Activated CD8-positive, alpha-beta memory T cell treated with anti-CD3 and anti-CD28 coated beads, Interleukin-2, amount 10 ng/mL, durations not matched to agents 7 days and 5 days (primary cell): Measurements from ENCODE around the gene REPS2. TPM values are rescaled to one million over a fixed set of nuclear protein-coding genes. Genes with fewer than 3 reads are reported as not detected.
A peak's percentile ranks its signal among the peaks of the same experiment; 100 is the strongest.

Source experiments
- ATAC-seq: fragments of 150-1000 bp; cut with Tn5 transposase; one replicate; pipeline ENCODE4 v1.10.0; 2021; ENCODE audit warnings: moderate library complexity
- CTCF ChIA-PET: fragments of 350-600 bp; sonication (Branson Sonifier 250); formaldehyde crosslinking; loops from one replicate; lab custom pipeline; 2021; ENCODE audit warnings: antibody characterized with exemption; lab: Charles Lee
- DNase-seq: peaks from one replicate; pipeline ENCODE4 v3.0.0-alpha.2; 2020
- H3K27ac Mint-ChIP-seq: one replicate; pipeline ENCODE4 v1.8.0; 2021; ENCODE audit warnings: mild to moderate bottlenecking, mixed read lengths
- H3K27me3 Mint-ChIP-seq: one replicate; pipeline ENCODE4 v1.8.0; 2021; ENCODE audit warnings: mixed read lengths
- H3K36me3 Mint-ChIP-seq: one replicate; pipeline ENCODE4 v1.8.0; 2021; ENCODE audit warnings: mild to moderate bottlenecking, mixed read lengths
- H3K4me1 Mint-ChIP-seq: one replicate; pipeline ENCODE4 v1.8.0; 2021; ENCODE audit warnings: mixed read lengths
- H3K4me3 Mint-ChIP-seq: one replicate; pipeline ENCODE4 v1.8.0; 2021; ENCODE audit warnings: mild to moderate bottlenecking, moderate library complexity, mixed read lengths
- H3K9me3 Mint-ChIP-seq: one replicate; pipeline ENCODE4 v1.8.0; 2022; ENCODE audit warnings: low read depth, mixed read lengths
- total RNA-seq, 2 experiments: library from RNA; stranded (reverse); gene quantifications; one replicate each; pipeline ENCODE4 v1.2.3, GENCODE V29; 2021

The REPS2 gene
- total RNA-seq = not detected

DNA sequence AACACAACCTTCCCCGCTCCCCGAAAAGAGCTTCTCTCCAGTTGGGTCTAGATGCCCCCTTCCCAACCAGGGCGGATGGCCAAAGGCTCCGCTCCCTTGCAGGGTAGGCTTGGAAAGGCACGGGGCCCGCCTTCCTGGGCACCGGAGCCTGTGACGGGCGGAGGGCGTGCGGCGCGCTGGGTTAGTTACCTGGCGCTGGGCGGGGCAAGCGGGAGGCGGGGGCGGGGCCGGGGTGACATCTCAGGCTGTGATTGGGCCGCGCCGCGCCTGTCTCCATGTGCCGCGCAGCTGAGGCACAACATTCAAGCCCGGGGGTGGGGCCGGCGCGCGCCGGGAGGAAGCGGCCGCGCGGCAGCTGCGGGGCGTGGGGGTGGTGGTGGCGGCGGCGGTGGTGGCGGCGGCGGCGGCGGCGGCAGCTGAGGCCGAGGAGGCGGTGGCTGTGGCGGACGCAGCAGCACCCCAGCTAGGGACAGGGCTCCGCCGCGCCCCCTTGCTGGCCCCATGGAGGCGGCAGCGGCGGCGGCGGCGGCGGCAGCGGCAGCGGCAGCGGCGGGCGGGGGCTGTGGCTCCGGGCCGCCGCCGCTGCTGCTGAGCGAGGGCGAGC is at the start of gene REPS2:
Gene REPS2, plus strand, starts transcription at position 298 of the 604 bp plus-strand sequence. Its CDS starts 204 bp downstream, at position 502.
- CTCF ChIA-PET = interaction anchor here (2.4 kb wide), 1 partner anchor 63 kb away, joined by 6 read pairs; no protein-coding TSS in a partner anchor
- ATAC-seq (peak; percentile 91), DNase-seq (peak; percentile 65)
- no peaks in the 10 kb centered on the region for H3K9me3 Mint-ChIP-seq
- H3K27ac Mint-ChIP-seq = no peak within 1 kb of the TSS
- peaks cover 3% of the 10 kb centered on the region for H3K4me1 Mint-ChIP-seq
- peaks cover 31% of the 10 kb centered on the region for H3K27me3 Mint-ChIP-seq
- no peaks in the 10 kb centered on the region for H3K36me3 Mint-ChIP-seq
- H3K4me3 Mint-ChIP-seq = peak within 1 kb of the TSS; percentile 62

DNA sequence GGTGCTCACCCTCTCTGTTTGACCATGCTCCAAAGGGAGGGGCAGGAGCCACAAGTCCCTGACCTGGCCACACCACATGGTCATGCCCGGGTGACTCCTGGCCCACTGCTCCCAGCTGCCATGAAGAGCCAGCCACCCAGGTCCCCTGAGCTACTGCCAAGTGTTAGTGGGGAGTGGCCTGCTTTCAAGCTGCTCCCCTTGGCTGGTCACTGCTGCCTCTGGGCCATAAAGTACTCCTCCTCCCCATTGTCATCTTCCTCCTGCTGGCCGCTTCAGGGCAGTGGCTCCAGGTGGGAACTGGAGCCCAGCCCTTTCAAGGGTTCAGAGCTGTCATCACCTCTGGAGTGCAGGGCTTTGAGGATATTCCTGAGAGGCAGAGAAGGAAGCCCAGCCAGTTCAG is 49.0 kb upstream of the REPS2 start:
- Mint-ChIP-seq H3K4me3 (no peak overlapping the region), H3K4me1 (peaks cover 8% of the 10 kb centered on the region), H3K27me3 (peaks cover 6% of the 10 kb centered on the region), H3K9me3 (no peaks in the 10 kb centered on the region), H3K36me3 (no peaks in the 10 kb centered on the region), H3K27ac (no peak overlapping the region)
- no peak for DNase-seq
- ATAC-seq = no peak
- CTCF ChIA-PET = interaction anchor here (0.6 to 1.2 kb wide), 3 partner anchors 14 to 114 kb away, joined by 3 to 4 read pairs (median 3); no protein-coding TSS in a partner anchor

DNA sequence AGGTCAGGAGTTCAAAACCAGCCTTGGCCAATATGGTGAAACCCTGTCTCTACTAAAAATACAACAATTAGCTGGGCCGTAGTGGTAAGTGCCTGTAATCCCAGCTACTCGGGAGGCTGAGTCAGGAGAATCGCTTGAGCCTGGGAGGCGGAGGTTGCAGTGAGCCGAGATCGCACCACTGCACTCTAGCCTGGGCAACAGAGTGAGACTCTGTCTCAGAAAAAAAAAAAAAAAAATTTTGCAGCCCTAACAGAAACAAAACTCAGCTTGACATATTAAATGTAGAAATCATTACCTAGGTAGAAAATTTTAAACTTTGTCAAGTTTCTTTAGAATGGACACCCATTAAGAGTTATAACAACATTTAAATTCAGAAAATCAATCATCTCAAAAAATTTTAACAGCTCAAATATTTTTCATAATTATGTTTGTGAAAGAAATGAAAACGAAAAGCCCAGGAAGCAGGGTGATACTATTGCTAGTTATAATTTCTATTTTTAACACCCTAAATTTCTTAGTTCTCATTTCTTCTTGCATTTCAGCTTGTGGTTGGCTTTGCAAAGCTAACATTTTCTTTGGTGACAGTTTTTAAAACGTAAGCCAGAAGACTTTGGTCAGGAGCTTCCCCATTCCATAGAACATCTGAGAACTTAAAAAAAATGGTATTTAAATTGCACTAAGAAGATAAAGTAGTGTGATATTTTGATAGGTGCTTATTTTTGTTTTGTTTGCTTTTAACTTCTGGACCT is 43.0 kb upstream of the REPS2 start:
- no peak overlapping the region for H3K4me3 Mint-ChIP-seq
- H3K9me3 Mint-ChIP-seq = no peaks in the 10 kb centered on the region
- DNase-seq (no peak), ATAC-seq (no peak)
- H3K27me3 Mint-ChIP-seq = peaks cover 11% of the 10 kb centered on the region
- H3K27ac Mint-ChIP-seq = no peak overlapping the region
- CTCF ChIA-PET = interaction anchor here (1.5 kb wide), 1 partner anchor 11 kb away, joined by 8 read pairs; no protein-coding TSS in a partner anchor
- H3K36me3 Mint-ChIP-seq = no peaks in the 10 kb centered on the region
- no peaks in the 10 kb centered on the region for H3K4me1 Mint-ChIP-seq

DNA sequence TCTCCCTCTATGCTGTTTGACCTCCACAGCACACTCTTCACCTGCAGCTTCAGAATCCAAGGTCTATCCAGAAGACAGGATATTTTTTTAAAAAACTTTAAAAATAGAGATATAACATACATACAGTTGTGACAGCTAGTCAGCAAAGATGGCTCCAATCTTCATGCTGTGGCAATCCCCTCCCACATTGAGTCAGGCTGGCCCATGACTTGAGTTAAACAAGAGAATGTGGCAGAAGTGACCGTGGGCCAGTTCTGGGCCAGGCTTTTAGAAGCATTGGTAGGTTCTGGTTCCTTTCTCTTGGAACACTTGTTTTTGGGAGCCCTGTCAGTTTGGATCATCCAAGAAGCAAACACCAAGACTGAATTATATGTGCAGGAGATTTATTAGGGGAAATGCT is 36.1 kb upstream of the REPS2 start:
- ATAC-seq (no peak), DNase-seq (no peak)
- H3K27me3 Mint-ChIP-seq = peaks cover 8% of the 10 kb centered on the region
- H3K27ac Mint-ChIP-seq = no peak overlapping the region
- no peak overlapping the region for H3K4me3 Mint-ChIP-seq
- H3K36me3 Mint-ChIP-seq = no peaks in the 10 kb centered on the region
- CTCF ChIA-PET = no interaction called here
- H3K4me1 Mint-ChIP-seq = no peaks in the 10 kb centered on the region
- no peaks in the 10 kb centered on the region for H3K9me3 Mint-ChIP-seq

DNA sequence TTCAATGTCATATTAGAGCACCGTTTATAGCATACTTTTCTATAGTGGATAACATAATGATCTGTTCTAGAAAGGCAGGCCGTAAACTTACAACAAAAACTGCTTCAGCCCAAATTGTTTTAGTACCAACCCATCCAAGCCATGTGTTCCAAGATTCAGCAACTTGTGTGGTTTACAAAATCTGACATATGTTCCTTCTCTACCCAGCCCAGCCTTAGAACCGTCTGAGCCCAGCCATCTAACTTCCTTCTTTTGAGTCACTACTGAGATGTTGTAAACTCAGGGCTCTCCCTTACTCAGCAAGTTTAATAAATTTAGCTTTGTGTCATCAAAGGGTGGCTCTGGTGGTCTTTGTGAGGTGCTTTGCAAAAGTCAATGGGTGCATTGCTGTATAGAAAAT is 32.4 kb upstream of the REPS2 start:
- Mint-ChIP-seq H3K4me3 (no peak overlapping the region), H3K27ac (no peak overlapping the region), H3K4me1 (no peaks in the 10 kb centered on the region), H3K27me3 (peaks cover 2% of the 10 kb centered on the region), H3K9me3 (no peaks in the 10 kb centered on the region), H3K36me3 (no peaks in the 10 kb centered on the region)
- CTCF ChIA-PET = no interaction called here
- no peak for ATAC-seq
- no peak for DNase-seq

DNA sequence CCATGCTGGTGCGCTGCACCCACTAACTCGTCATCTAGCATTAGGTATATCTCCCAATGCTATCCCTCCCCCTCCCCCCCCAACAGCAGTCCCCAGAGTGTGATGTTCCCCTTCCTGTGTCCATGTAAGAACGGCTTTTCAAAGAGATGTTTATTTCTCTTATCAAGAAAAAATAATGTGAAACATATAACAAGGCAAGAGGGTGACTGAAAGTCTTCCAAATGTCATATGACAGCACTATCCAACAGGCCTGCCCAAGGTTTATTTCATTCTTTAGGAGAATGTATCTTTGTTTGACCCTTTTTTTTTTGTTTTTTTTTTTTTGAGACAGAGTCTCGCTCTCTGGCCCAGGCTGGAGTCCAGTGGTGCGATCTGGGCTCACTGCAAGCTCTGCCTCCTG is 29.9 kb upstream of the REPS2 start:
- no peaks in the 10 kb centered on the region for H3K9me3 Mint-ChIP-seq
- no peaks in the 10 kb centered on the region for H3K4me1 Mint-ChIP-seq
- ATAC-seq = no peak
- CTCF ChIA-PET = no interaction called here
- no peak overlapping the region for H3K4me3 Mint-ChIP-seq
- no peaks in the 10 kb centered on the region for H3K36me3 Mint-ChIP-seq
- H3K27me3 Mint-ChIP-seq = peaks cover 2% of the 10 kb centered on the region
- DNase-seq = no peak
- H3K27ac Mint-ChIP-seq = no peak overlapping the region

- H3K27ac Mint-ChIP-seq = no peak overlapping the region
- H3K27me3 Mint-ChIP-seq = peaks cover 5% of the 10 kb centered on the region
- no peaks in the 10 kb centered on the region for H3K36me3 Mint-ChIP-seq
- no peaks in the 10 kb centered on the region for H3K9me3 Mint-ChIP-seq
- no peak overlapping the region for H3K4me3 Mint-ChIP-seq
- ATAC-seq (no peak), DNase-seq (no peak)
- CTCF ChIA-PET = no interaction called here
- H3K4me1 Mint-ChIP-seq = no peaks in the 10 kb centered on the region
These were observed 29.3 kb upstream of the REPS2 start for GRCh38 chrX:16917120-16917519.

DNA sequence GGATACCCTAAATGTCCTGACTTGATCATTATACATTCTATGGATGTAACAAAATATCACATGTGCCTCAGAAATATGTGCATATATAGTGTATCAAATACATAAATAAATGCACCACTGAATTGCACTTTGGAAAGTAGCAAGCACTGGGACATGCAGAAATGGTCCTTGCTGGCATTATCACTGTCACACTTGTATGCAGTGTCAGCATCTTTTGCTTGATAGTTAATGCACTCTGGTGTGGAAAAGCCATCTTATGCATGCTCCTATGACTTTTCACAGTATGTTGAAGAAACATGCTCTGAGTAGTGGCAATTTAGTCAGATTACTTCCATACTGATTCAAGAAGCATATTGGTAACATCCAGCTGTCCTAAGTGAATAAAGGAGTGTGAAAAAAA is 27.5 kb upstream of the REPS2 start:
- DNase-seq = no peak
- H3K27me3 Mint-ChIP-seq = peaks cover 4% of the 10 kb centered on the region
- no peaks in the 10 kb centered on the region for H3K9me3 Mint-ChIP-seq
- CTCF ChIA-PET = no interaction called here
- H3K4me1 Mint-ChIP-seq = no peaks in the 10 kb centered on the region
- H3K36me3 Mint-ChIP-seq = no peaks in the 10 kb centered on the region
- H3K27ac Mint-ChIP-seq = no peak overlapping the region
- no peak for ATAC-seq
- H3K4me3 Mint-ChIP-seq = no peak overlapping the region

DNA sequence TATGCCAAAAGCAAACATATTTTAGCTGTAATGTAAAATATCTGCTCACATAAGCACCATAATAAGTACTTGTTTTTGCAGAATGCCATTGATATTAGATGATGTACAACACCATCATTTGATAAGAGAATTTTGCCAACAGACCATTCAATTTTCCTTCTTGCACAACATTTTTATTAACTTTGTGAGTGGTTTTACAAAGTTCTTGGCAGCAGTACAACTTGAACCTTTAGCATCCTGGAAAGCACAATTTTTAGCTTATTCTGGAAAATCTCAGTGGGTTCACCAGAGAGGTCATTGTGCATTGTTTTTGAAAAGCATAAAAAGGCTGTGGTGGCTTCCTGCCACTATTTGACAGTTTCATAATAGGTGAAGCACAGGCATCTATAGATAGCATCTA is 26.4 kb upstream of the REPS2 start:
- Mint-ChIP-seq H3K4me3 (no peak overlapping the region), H3K9me3 (no peaks in the 10 kb centered on the region), H3K27ac (no peak overlapping the region), H3K4me1 (no peaks in the 10 kb centered on the region), H3K36me3 (no peaks in the 10 kb centered on the region), H3K27me3 (peaks cover 4% of the 10 kb centered on the region)
- CTCF ChIA-PET = no interaction called here
- ATAC-seq = no peak
- no peak for DNase-seq

GRCh38 chrX:16923157-16923556 is 23.3 kb upstream of the REPS2 start:
- Mint-ChIP-seq H3K27me3 (peaks cover 4% of the 10 kb centered on the region), H3K9me3 (no peaks in the 10 kb centered on the region), H3K4me3 (no peak overlapping the region), H3K4me1 (no peaks in the 10 kb centered on the region), H3K36me3 (no peaks in the 10 kb centered on the region), H3K27ac (no peak overlapping the region)
- ATAC-seq (no peak), DNase-seq (no peak)
- CTCF ChIA-PET = no interaction called here

DNA sequence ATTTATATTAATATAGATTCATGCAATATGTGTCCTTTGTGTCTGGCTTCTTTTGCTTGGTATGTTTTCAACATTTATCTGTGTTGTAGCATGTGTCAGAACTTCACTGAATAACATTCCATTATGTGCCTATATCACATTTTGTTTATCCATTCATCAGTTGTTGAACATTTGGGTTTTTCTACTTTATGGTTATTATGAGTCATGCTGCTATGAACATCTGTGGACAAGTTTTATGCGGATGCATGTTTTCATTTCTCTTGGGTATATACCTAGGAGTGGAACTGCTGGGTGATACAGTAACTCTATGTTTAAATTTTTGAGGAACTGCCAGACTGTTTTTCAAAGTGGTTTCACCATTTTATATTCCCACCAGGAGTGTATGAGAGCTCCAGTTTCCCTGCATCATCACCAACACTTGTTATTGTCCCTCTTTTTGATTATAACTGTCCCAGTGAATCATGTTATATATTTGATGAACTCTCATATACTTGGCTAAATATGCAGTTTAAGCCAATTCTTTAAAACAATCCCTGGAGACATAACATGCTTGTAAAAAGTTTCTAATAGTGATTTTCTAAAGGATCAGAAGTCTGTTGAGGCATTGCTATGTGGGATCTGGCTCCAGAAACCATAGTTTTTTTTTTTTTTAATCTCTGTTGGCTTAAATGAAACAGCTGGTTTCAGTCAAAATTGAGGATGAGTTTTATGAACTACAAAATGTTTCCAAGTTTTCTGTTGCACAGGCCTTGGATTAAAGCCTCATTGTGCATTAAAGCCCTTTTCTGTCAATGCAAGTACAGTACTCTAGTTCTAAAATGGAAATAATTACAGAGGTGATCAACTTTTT is 21.6 kb upstream of the REPS2 start:
- peaks cover 4% of the 10 kb centered on the region for H3K27me3 Mint-ChIP-seq
- no peaks in the 10 kb centered on the region for H3K9me3 Mint-ChIP-seq
- H3K4me1 Mint-ChIP-seq = no peaks in the 10 kb centered on the region
- CTCF ChIA-PET = no interaction called here
- no peak for ATAC-seq
- H3K4me3 Mint-ChIP-seq = no peak overlapping the region
- no peak for DNase-seq
- no peak overlapping the region for H3K27ac Mint-ChIP-seq
- no peaks in the 10 kb centered on the region for H3K36me3 Mint-ChIP-seq

- no peaks in the 10 kb centered on the region for H3K27me3 Mint-ChIP-seq
- CTCF ChIA-PET = no interaction called here
- no peak for DNase-seq
- ATAC-seq = no peak
- H3K9me3 Mint-ChIP-seq = no peaks in the 10 kb centered on the region
- no peaks in the 10 kb centered on the region for H3K4me1 Mint-ChIP-seq
- H3K27ac Mint-ChIP-seq = no peak overlapping the region
- H3K36me3 Mint-ChIP-seq = no peaks in the 10 kb centered on the region
- H3K4me3 Mint-ChIP-seq = no peak overlapping the region
These were observed 16.1 kb upstream of the REPS2 start for GRCh38 chrX:16930392-16930791.

DNA sequence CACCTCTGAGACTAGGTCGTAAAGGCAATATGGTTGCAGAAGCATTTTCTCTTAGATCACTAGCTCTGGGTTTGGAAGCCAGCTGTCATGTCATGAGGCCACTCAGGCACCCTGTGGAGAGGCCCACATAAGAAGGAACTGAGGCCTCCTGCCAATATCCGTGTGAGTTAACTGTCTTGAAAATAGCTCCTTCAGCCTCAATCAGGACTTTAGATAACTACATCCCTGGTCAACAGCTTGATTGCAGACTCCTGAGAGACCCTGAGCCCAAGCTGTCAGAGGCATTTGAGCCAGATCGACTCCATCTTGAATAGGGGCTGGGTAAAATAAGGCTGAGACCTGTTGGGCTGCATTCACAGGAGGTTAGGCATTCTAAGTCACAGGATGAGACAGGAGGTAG is 15.1 kb upstream of the REPS2 start:
- CTCF ChIA-PET = no interaction called here

More for the DNA sequence above, 15.1 kb upstream of the REPS2 start:
- peaks cover 1% of the 10 kb centered on the region for H3K27me3 Mint-ChIP-seq
- H3K4me1 Mint-ChIP-seq = no peaks in the 10 kb centered on the region
- DNase-seq (no peak), ATAC-seq (no peak)
- no peak overlapping the region for H3K27ac Mint-ChIP-seq
- H3K36me3 Mint-ChIP-seq = no peaks in the 10 kb centered on the region
- H3K9me3 Mint-ChIP-seq = no peaks in the 10 kb centered on the region
- H3K4me3 Mint-ChIP-seq = no peak overlapping the region
